Measurements from ENCODE around the gene PIAS4.

The PIAS4 gene

DNA sequence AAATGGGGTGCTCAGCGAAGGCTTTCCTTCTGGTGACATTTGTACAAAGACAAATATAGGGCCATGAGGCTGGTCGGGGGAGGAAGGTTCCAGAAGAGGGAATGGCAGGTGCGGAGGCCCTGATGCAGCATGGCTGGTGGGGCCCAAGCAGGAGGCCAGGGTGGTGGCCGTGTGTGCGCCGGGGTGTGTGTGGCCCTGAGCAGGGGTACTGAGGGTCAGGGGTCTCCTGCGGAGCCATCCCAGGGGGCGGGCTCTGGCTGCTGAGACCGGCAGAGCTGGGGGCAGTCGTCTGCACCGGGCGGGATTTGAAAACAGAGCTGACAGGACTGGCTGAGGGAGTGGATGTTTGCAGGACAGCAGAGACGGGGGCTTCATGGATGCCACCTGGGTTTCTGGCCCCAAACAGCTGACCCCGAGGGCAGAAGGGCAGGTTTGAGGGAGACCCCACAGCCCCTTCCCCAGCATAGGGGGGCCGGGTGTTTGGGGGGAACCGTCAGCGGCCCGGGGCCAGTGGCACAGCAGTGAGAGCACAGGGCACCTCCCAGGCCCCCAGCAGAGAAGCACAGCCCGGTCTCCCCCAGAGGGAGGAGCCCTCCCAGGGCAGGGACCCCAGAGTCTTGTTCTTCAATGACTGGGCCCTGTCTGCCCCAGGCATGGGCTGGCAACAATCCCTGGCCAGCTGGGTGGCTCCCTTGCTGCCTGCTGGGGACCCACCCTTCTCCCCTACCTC is 11.4 kb downstream of the PIAS4 start:
- DNase-seq (ENCODE audit: low read depth in 3 of 3, low spot score in 1 of 3): no peak

DNA sequence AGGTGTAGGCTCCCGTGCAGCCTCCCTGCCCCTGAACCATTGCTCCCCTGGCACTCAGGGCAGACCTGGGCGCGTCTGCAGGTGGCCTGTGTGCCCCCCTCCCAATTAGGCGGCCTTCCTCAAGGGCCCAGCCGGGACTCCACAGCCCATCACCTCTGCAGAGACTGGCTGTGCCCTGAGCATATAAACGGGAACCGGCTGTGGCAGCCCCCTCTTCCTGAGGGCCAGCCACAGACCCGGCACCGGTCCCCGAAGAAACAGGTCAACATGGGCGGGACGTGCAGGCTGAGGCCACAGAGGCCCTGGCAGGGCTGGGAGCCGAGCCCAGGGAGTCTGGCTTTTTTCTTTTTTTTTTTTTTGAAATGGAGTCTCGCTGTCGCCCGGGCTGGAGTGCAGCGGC is 12.0 kb downstream of the PIAS4 start:
- DNase-seq (ENCODE audit: low read depth in 3 of 3, low spot score in 1 of 3): no peak

- DNase-seq (ENCODE audit: low read depth in 3 of 3, low spot score in 1 of 3): no peak
These were observed 16.3 kb downstream of the PIAS4 start for GRCh38 chr19:4023600-4024398.

GRCh38 chr19:4025317-4025716 is 17.8 kb downstream of the PIAS4 start:
- DNase-seq (ENCODE audit: low read depth in 3 of 3, low spot score in 1 of 3): no peak

DNA sequence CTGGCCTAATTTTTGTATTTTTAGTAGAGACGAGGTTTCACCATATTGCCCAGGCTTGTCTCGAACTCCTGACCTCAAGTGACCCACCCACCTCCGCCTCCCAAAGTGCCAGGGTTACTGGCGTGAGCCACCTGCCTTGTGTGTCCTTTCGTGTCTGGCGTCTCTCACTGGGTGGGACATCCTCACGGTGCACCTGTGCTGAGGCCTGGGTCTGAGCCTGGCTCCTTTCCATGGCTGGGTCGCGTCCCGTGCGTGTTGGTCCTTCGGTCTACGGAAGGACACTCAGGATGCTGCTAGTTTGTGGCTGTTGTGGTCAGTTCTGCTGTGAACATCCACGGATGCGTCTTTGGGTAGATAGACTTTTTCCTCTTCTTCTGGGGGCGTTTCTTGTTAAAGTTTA is 19.6 kb downstream of the PIAS4 start:
- DNase-seq (ENCODE audit: low read depth in 3 of 3, low spot score in 1 of 3): no peak

DNA sequence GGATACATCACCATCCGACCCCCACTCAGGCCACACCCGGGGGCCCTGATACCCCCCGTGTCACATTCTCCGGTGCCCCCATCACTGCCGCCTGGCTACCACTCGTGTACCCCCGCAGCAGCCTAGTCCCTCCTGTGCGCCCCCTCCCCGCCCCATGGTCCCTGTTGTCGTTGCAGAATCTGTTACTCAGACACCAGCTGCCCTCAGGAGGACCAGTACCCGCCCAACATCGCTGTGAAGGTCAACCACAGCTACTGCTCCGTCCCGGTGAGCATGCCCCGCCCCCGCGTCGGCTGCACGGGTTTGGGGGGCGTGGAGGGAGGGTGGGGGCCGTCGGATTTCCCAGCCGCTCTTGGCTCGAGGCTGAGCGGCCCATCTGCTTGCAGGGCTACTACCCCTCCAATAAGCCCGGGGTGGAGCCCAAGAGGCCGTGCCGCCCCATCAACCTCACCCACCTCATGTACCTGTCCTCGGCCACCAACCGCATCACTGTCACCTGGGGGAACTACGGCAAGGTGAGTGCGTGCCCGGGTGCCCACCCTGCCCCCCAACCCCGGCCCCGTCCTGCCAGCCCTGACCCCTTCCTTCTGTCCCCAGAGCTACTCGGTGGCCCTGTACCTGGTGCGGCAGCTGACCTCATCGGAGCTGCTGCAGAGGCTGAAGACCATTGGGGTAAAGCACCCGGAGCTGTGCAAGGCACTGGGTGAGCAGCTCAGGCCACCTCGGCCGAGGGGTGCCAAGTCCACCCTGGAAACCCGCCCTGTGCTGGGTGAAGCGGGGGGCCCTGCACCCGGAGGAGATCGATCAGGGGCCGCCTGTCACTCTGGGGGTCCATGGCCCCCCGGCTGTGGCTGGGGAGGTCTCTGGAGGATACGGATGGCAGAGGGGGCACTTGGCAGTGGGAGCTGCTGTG is 21.1 kb downstream of the PIAS4 start:
- DNase-seq (ENCODE audit: low read depth in 3 of 3, low spot score in 1 of 3): no peak

DNA sequence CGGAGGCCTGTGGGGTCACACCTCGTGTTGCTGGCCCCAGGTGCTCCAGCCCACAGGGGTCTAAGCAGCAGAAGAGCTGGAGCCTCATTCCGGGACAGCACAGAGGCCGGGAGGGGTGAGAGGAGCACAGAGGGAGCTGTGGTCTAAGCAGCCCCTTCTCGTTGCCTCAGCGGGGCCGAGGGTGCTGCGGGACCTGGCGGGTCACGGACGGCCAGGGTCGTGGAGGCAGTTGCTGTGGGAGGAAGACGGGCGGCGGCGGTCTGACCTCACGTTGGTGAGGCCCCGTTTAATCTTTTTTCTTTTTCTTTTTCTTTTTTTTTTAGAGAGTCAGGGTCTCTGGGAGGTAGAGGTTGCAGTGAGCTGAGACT is 21.7 kb downstream of the PIAS4 start:
- no peak for DNase-seq (ENCODE audit: low read depth in 3 of 3, low spot score in 1 of 3)

DNA sequence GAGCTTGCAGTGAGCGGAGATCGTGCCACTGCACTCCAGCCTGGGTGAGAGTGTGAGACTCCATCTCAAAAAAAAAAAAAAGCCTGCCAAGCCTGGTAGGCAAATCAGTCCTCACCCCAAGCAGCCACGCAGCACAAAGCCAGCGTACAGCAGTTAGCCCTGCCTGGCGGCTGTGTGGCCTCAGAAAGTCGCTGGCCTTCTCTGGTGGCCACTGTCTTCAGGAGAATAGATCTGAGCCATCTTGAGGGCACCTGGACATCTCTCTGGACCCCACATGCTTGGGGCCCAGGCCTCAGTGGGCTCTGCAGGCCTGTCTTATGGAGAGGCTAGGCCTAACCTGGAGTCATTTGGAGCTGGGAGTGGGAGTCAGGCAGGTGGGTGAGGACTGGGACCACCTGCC is 23.0 kb downstream of the PIAS4 start:
- no peak for DNase-seq (ENCODE audit: low read depth in 3 of 3, low spot score in 1 of 3)

- DNase-seq (ENCODE audit: low read depth in 3 of 3, low spot score in 1 of 3): no peak
These were observed 23.4 kb downstream of the PIAS4 start for GRCh38 chr19:4030981-4031380.

DNA sequence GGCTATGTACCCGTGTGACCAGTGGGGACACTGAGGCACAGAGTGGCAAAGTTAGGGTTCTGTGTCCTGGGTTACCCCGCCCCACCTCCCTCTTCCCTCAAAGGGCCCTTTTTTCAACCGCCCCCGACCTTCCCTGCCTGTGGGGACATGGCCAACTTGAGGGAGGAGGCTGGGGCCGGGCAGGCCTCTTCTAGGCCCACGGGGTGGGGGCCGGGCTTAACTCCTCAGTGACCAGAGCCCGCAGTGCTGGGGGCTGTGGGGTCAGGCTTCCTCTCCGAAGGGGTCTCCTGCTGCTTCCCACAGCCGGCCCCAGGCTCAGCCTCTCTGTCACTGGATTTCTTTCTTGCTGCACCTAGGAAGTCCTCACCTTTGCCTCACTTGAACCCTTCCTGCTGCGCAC is 23.9 kb downstream of the PIAS4 start:
- DNase-seq (ENCODE audit: low read depth in 3 of 3, low spot score in 1 of 3): no peak

GRCh38 chr19:4032436-4032835 is 24.9 kb downstream of the PIAS4 start:
- no peak for DNase-seq (ENCODE audit: low read depth in 3 of 3, low spot score in 1 of 3)

DNA sequence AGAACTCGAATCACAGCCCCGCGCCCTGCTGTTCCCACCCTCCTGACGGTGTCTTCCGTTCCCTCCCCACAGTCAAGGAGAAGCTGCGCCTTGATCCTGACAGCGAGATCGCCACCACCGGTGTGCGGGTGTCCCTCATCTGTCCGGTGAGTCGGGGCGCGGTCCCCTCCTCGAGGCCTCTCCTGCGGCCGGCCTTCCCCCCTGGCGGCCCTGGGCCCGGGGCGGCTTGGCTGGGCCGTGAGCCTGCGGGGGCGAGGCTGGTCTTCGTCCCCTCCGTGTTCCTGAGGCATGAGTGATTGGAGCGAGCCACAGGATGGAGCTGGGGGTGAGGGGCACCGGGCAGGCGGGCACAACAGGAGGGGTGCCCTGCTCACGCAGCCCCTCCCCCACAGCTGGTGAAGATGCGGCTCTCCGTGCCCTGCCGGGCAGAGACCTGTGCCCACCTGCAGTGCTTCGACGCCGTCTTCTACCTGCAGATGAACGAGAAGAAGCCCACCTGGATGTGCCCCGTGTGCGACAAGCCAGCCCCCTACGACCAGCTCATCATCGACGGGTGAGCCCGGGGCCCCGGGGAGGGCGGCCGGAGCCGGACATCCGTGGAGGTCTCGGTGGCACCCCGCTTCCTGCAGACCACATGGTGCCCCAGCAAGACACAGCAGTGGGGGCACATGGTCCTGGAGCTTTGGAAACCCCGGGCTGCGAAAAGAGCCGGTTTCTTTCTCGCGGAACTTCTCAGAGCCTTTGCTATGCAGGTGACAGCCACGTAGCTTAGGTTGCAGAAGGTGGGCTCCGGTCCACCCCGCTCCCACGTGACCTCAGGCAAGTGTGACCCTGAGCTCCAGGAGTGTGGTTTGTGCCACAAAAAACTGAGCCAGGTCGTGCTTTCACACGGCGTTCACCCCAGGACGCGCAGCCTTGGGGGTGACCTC is 25.8 kb downstream of the PIAS4 start:
- DNase-seq (ENCODE audit: low read depth in 3 of 3, low spot score in 1 of 3): no peak

- no peak for DNase-seq (ENCODE audit: low read depth in 3 of 3, low spot score in 1 of 3)
These were observed 26.8 kb downstream of the PIAS4 start for GRCh38 chr19:4034048-4035017.

- no peak for DNase-seq (ENCODE audit: low read depth in 3 of 3, low spot score in 1 of 3)
These were observed 27.6 kb downstream of the PIAS4 start for GRCh38 chr19:4035018-4035566.

DNA sequence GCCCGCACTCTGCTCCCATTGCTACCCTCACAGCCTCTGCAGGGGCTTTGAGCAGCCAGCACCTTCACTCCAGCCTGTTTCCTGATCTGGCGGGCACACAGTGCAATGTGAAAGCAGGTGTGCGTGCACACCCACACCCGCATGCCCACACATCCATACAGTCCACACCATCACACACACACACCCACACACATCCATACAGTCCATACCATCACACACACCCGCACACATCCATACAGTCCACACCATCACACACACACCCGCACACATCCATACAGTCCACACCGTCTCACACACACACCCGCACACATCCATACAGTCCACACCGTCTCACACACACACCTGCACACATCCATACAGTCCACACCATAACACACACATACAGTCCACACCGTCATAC is 28.0 kb downstream of the PIAS4 start:
- no peak for DNase-seq (ENCODE audit: low read depth in 3 of 3, low spot score in 1 of 3)

DNA sequence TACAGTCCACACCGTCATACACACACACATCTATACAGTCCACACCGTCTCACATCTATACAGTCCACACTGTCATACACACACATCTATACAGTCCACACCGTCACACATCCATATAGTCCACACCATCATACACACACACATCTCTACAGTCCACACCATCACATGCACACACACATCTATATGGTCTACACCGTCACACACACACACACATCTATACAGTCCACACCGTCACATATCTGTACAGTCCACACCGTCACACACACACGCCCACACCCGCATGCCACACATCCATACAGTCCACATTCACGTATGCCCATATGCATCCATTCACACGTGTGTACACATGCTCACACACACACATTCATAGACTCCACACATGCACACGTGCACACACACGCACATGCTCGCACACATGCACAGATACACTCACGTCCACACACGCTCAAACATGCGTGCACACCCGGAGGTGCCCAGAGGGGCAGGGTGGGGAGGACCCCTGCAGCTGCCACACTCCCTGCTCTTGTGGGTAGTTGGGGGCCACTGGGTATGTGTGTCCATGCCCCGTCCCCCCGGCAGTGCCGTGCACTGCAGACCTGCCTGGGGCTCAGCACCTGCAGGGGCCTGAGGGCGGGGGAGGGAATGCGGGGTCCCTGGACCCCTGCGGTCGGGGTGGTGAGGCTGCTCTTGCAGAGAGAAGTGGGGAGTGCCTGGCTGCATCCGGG is 29.2 kb downstream of the PIAS4 start:
- no peak for DNase-seq (ENCODE audit: low read depth in 3 of 3, low spot score in 1 of 3)

DNA sequence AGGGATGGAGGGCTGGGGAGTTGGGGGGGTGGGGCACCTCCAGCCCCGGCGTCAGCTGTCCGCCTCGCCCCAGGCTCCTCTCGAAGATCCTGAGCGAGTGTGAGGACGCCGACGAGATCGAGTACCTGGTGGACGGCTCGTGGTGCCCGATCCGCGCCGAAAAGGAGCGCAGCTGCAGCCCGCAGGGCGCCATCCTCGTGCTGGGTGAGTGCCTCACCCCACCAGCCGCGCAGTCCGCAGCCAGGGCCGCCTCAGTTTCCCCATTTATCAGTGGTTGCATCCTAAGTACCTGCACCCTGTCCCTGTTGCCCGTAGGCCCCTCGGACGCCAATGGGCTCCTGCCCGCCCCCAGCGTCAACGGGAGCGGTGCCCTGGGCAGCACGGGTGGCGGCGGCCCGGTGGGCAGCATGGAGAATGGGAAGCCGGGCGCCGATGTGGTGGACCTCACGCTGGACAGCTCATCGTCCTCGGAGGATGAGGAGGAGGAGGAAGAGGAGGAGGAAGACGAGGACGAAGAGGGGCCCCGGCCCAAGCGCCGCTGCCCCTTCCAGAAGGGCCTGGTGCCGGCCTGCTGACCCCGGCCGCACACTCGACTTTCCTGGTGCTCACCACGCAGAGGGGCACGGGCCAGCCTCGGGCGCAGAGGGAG is 29.9 kb downstream of the PIAS4 start:
- no peak for DNase-seq (ENCODE audit: low read depth in 3 of 3, low spot score in 1 of 3)

GRCh38 chr19:4038057-4038456 is 30.5 kb downstream of the PIAS4 start:
- DNase-seq (ENCODE audit: low read depth in 3 of 3, low spot score in 1 of 3): no peak
